Measurements from ENCODE around the gene MYO1A. TPM values are rescaled to one million over a fixed set of nuclear protein-coding genes. Genes with fewer than 3 reads are reported as not detected.

The MYO1A gene
- total RNA-seq, 4 donors from 2014 or later: 0.56 to 1.2 TPM; not detected in 2

GRCh38 chr12:57088354-57089270 is 38.7 kb upstream of the MYO1A start, which contains the start of gene NAB2:
Gene NAB2 (plus strand): TSS chr12:57089114. CDS start chr12:57089272, 158 bp downstream.
- Histone ChIP-seq H3K9me3 (no peaks in the 10 kb centered on the region), H3K36me3 (peaks cover 0 to 8% of the 10 kb centered on the region in 2 donors), H3K4me3 (peak within 1 kb of the TSS; percentile 84 to 87 (median 85)), H3K27ac (peak within 1 kb of the TSS; percentile 94 to 97 (median 94)), H3K27me3 (no peaks in the 10 kb centered on the region), H3K4me1 (peaks cover 0 to 26% of the 10 kb centered on the region in 2 donors)
- intact Hi-C loops (cut with DNase I; ENCODE audit: low total_unique reads) (loop anchor here (1.0 to 10.0 kb wide), 6 partner anchors 23 to 1364 kb away; partner anchors contain the start of genes BAZ2A, CD63, DDIT3 and LRP1), in situ Hi-C loops (cut with MboI; ENCODE audit: low sequenced_read_pairs in 4 of 4) (no loop called here)
- ATAC-seq (peak; percentile 58 to 73), DNase-seq (peak; percentile 89 to 94)
- TF ChIP-seq CTCF (IDR thresholded peaks at IDR 0.05 in 4 of 5, conservative IDR thresholded peaks at IDR 0.05 in 1 of 5): no peak
- peak; percentile 68 to 80 for TF ChIP-seq POLR2A (IDR thresholded peaks at IDR 0.05)

GRCh38 chr12:57087691-57088353 is 37.9 kb upstream of the MYO1A start:
- in situ Hi-C loops (cut with MboI; ENCODE audit: low sequenced_read_pairs in 4 of 4) (no loop called here), intact Hi-C loops (cut with DNase I; ENCODE audit: low total_unique reads) (loop anchor here (1.0 to 10.0 kb wide), 7 partner anchors 9 to 1363 kb away; partner anchors contain the start of genes BAZ2A, CD63, DDIT3 and LRP1)
- Histone ChIP-seq H3K27ac (peak overlapping the region; percentile 94 to 97 (median 94)), H3K9me3 (no peaks in the 10 kb centered on the region), H3K4me3 (peak overlapping the region; percentile 83 to 87 (median 84)), H3K36me3 (peaks cover 0 to 8% of the 10 kb centered on the region in 2 donors), H3K4me1 (peaks cover 0 to 23% of the 10 kb centered on the region in 2 donors), H3K27me3 (no peaks in the 10 kb centered on the region)
- DNase-seq (peak; percentile 63 to 81), ATAC-seq (peak; percentile 47 to 48)
- TF ChIP-seq CTCF (IDR thresholded peaks at IDR 0.05 in 4 of 5, conservative IDR thresholded peaks at IDR 0.05 in 1 of 5): no peak
- TF ChIP-seq POLR2A (IDR thresholded peaks at IDR 0.05): no peak

GRCh38 chr12:57087010-57087690 is 37.2 kb upstream of the MYO1A start:
- peak; percentile 59 to 66 for TF ChIP-seq POLR2A (IDR thresholded peaks at IDR 0.05)
- TF ChIP-seq CTCF (IDR thresholded peaks at IDR 0.05 in 4 of 5, conservative IDR thresholded peaks at IDR 0.05 in 1 of 5): no peak
- H3K9me3 ChIP-seq: no peaks in the 10 kb centered on the region
- intact Hi-C loops (cut with DNase I; ENCODE audit: low total_unique reads): loop anchor here (1.0 to 10.0 kb wide), 5 partner anchors 8 to 1362 kb away; partner anchors contain the start of genes BAZ2A, CD63, DDIT3 and LRP1
- in situ Hi-C loops (cut with MboI; ENCODE audit: low sequenced_read_pairs in 4 of 4): no loop called here
- peaks cover 0 to 8% of the 10 kb centered on the region in 2 donors for H3K36me3 ChIP-seq
- DNase-seq (peak; percentile 75 to 83), ATAC-seq (peak; percentile 43 to 50)
- H3K27me3 ChIP-seq: no peaks in the 10 kb centered on the region
- peak overlapping the region; percentile 94 to 97 (median 94) for H3K27ac ChIP-seq
- peaks cover 0 to 23% of the 10 kb centered on the region in 2 donors for H3K4me1 ChIP-seq
- H3K4me3 ChIP-seq: peak overlapping the region; percentile 83 to 87 (median 84)

- Histone ChIP-seq H3K4me1 (peaks cover 0 to 23% of the 10 kb centered on the region in 2 donors), H3K36me3 (peaks cover 0 to 4% of the 10 kb centered on the region in 2 donors), H3K4me3 (peak overlapping the region; percentile 83 to 87 (median 84)), H3K9me3 (no peaks in the 10 kb centered on the region), H3K27me3 (no peaks in the 10 kb centered on the region), H3K27ac (peak overlapping the region; percentile 94 to 97 (median 94))
- in situ Hi-C loops (cut with MboI; ENCODE audit: low sequenced_read_pairs in 4 of 4): no loop called here
- DNase-seq (peak in 1 of 2 donors; percentile 47), ATAC-seq (peak; percentile 8 to 16)
- intact Hi-C loops (cut with DNase I; ENCODE audit: low total_unique reads): loop anchor here (1.0 to 10.0 kb wide), 5 partner anchors 7 to 1362 kb away; partner anchors contain the start of genes BAZ2A, CD63, DDIT3 and LRP1
- TF ChIP-seq CTCF (IDR thresholded peaks at IDR 0.05 in 4 of 5, conservative IDR thresholded peaks at IDR 0.05 in 1 of 5): peak in 2 of 5 experiments; percentile 12 to 30
- TF ChIP-seq POLR2A (IDR thresholded peaks at IDR 0.05): no peak
Measured at GRCh38 chr12:57086493-57087009, 36.6 kb upstream of the MYO1A start.

Data from gastrocnemius medialis (tissue), 4 donors.